Measurements from ENCODE around the gene RRM2. TPM values are rescaled to one million over a fixed set of nuclear protein-coding genes. Genes with fewer than 3 reads are reported as not detected.

Gene RRM2
- polyA plus RNA-seq, 3 donors = 1.5 TPM; not detected in 2

DNA sequence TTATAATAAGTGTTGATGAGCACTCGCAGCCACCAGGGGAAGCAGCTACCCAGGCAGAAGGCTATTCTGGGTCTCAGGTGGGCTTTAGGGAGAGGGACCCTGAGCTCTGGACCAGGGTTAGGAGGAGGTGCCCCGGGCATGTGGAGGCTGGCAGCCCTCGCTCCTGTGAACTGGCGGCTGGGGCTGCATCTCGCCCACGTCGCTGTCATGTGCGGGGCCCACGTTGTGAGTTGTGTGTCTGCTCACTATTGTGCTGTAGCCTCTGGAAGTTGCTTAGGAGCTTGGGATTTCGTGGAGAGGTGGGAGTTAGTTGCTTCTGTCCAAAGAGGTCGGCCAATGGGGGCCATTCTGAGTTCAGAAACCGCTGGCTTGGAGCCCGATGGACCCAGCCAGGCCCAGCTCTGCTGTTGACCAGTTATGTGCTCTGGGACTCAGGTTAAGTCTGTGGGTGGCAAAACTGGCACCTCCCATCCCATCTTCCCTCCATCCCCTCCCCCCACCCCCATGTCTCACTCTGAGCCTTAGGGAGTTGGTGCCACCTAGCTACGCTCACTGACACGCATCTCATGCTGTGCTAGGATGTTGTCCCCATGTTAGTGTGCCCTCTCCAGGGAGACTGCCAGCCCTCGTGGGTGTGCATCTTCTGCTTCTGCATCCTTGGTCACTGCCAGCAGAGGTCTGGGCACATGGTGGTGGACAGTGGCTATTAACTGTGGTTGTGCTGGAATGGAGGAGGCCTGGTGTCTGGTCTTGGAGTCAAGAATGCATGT is 18.5 kb downstream of the RRM2 start:
- no peak overlapping the region for H3K9ac ChIP-seq (ENCODE audit: insufficient read depth, low read length, poor library complexity, severe bottlenecking)
- no peaks in the 10 kb centered on the region for H3K27me3 Mint-ChIP-seq (ENCODE audit: low read depth in 3 of 3)

DNA sequence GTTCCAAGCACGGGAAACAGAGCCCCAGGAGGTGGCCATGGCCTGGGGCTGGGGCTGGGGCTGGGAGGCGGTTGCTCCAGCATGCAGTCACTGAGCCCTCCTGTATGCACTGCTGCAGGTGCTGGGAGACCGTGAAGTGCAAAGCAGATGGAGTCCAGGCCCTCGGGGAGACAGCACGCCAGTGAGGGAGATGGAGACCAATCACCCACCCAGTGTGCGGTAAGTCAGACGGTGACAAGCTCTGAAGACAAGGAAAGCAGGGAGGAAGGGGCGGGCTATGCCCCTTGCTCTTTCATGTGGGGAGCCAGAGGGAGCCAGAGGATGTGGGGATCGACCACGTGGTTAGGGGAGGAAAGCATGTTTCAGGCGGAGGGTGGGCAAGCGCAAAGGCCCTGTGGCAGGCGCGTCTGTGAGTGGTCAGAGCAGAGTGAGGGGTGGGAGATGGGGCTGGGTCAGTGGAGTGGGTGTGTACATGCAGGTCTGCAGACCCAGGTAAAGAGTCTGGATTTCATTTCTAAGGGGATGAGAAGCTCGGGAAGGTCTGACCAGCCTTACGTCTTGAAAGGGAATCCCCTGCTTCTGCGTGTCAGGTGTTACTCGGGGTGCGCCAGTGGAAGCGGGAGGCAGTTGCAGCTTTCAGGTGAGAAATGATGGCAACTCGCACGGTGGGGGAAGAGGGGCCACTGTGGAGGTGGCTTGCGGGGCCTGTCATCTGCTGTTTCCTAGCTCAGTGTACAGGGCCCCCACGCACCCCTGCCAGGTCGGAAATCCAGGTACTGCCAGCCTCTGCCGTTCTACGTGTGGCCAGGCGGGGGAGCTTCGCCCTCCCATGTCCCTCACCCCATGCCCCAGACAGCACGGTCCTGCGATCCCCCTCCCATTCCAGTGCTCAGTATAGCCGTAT is 19.4 kb downstream of the RRM2 start:
- WGBS (ENCODE audit: insufficient coverage) = 83% methylated on average over 31 of the region's 32 CpGs
- Histone ChIP-seq H2AFZ (ENCODE audit: insufficient read depth, low read depth, low read length, poor library complexity, severe bottlenecking) (no peak overlapping the region), H3K27me3 (ENCODE audit: control insufficient read depth in 2 of 2, insufficient read depth in 2 of 2, low read length in 2 of 2) (no peaks in the 10 kb centered on the region), H3K9ac (ENCODE audit: insufficient read depth, low read length, poor library complexity, severe bottlenecking) (no peak overlapping the region), H3K4me1 (ENCODE audit: control insufficient read depth in 1 of 2, insufficient read depth in 2 of 2, low read length in 2 of 2) (no peaks in the 10 kb centered on the region), H3K36me3 (replicated peaks in 1 of 2; ENCODE audit: control insufficient read depth in 1 of 2, insufficient read depth in 2 of 2, low read length in 2 of 2) (peaks cover 35 to 65% of the 10 kb centered on the region in 2 donors), H3K79me2 (ENCODE audit: insufficient read depth, low read length) (peaks cover 12% of the 10 kb centered on the region), H4K20me1 (ENCODE audit: insufficient read depth, low read length) (no peaks in the 10 kb centered on the region), H3K4me2 (replicated peaks; ENCODE audit: extremely low read depth, low read length, poor library complexity, severe bottlenecking) (no peak overlapping the region), H3K4me3 (replicated peaks in 1 of 3; ENCODE audit: low read depth in 2 of 3, low read length in 3 of 3) (no peak overlapping the region), H3K9me3 (replicated peaks in 1 of 2; ENCODE audit: control insufficient read depth in 1 of 2, insufficient read depth in 1 of 2, low read length in 2 of 2) (no peaks in the 10 kb centered on the region), H3K27ac (ENCODE audit: low read depth in 1 of 2, low read length in 2 of 2) (no peak overlapping the region)
- intact Hi-C loops (cut with micrococcal nuclease) = no loop called here
- Mint-ChIP-seq H3K36me3 (peaks cover 42 to 69% of the 10 kb centered on the region in 2 donors), H3K27ac (peak overlapping the region in 3 of 7 donors; percentile 7 to 67 (median 19)), H3K9me3 (peaks cover 0 to 2% (median 0%) of the 10 kb centered on the region in 7 donors), H3K4me3 (no peak overlapping the region), H3K4me1 (no peaks in the 10 kb centered on the region), H3K27me3 (ENCODE audit: low read depth in 3 of 3) (no peaks in the 10 kb centered on the region)
- TF ChIP-seq, protein P1, sequence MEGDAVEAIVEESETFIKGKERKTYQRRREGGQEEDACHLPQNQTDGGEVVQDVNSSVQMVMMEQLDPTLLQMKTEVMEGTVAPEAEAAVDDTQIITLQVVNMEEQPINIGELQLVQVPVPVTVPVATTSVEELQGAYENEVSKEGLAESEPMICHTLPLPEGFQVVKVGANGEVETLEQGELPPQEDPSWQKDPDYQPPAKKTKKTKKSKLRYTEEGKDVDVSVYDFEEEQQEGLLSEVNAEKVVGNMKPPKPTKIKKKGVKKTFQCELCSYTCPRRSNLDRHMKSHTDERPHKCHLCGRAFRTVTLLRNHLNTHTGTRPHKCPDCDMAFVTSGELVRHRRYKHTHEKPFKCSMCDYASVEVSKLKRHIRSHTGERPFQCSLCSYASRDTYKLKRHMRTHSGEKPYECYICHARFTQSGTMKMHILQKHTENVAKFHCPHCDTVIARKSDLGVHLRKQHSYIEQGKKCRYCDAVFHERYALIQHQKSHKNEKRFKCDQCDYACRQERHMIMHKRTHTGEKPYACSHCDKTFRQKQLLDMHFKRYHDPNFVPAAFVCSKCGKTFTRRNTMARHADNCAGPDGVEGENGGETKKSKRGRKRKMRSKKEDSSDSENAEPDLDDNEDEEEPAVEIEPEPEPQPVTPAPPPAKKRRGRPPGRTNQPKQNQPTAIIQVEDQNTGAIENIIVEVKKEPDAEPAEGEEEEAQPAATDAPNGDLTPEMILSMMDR (IDR thresholded peaks at IDR 0.05) = peak; percentile 20
- DNase-seq = no peak

More for the DNA sequence above, 18.5 kb downstream of the RRM2 start:
- no peak overlapping the region for H3K27ac ChIP-seq (ENCODE audit: low read depth in 1 of 2, low read length in 2 of 2)
- peaks cover 32 to 59% of the 10 kb centered on the region in 2 donors for H3K36me3 ChIP-seq (replicated peaks in 1 of 2; ENCODE audit: control insufficient read depth in 1 of 2, insufficient read depth in 2 of 2, low read length in 2 of 2)
- H3K4me3 ChIP-seq (replicated peaks in 1 of 3; ENCODE audit: low read depth in 2 of 3, low read length in 3 of 3) = no peak overlapping the region
- no peaks in the 10 kb centered on the region for H3K27me3 ChIP-seq (ENCODE audit: control insufficient read depth in 2 of 2, insufficient read depth in 2 of 2, low read length in 2 of 2)
- intact Hi-C loops (cut with micrococcal nuclease) = no loop called here
- WGBS (ENCODE audit: insufficient coverage) = 97% methylated on average over 15 of the region's 16 CpGs
- H3K4me1 Mint-ChIP-seq = peaks cover 3% of the 10 kb centered on the region
- peak overlapping the region in 4 of 7 donors; percentile 43 to 65 (median 58) for H3K27ac Mint-ChIP-seq
- no peaks in the 10 kb centered on the region for H3K9me3 ChIP-seq (replicated peaks in 1 of 2; ENCODE audit: control insufficient read depth in 1 of 2, insufficient read depth in 1 of 2, low read length in 2 of 2)
- H3K4me1 ChIP-seq (ENCODE audit: control insufficient read depth in 1 of 2, insufficient read depth in 2 of 2, low read length in 2 of 2) = peaks cover 2 to 3% of the 10 kb centered on the region in 2 donors
- no peak overlapping the region for H3K4me2 ChIP-seq (replicated peaks; ENCODE audit: extremely low read depth, low read length, poor library complexity, severe bottlenecking)
- H3K9me3 Mint-ChIP-seq = peaks cover 0 to 2% (median 0%) of the 10 kb centered on the region in 7 donors
- no peaks in the 10 kb centered on the region for H4K20me1 ChIP-seq (ENCODE audit: insufficient read depth, low read length)
- H3K79me2 ChIP-seq (ENCODE audit: insufficient read depth, low read length) = peaks cover 12% of the 10 kb centered on the region
- peaks cover 39 to 69% of the 10 kb centered on the region in 2 donors for H3K36me3 Mint-ChIP-seq
- DNase-seq = no peak
- H2AFZ ChIP-seq (ENCODE audit: insufficient read depth, low read depth, low read length, poor library complexity, severe bottlenecking) = no peak overlapping the region
- no peak overlapping the region for H3K4me3 Mint-ChIP-seq
- TF ChIP-seq, protein P1 (IDR thresholded peaks at IDR 0.05) = no peak
